GM21447 (cell line): ENCODE results near the gene LAPTM4A.
"Not testable (repeated sequence)": the region's sequence is repeated elsewhere in the genome, so short reads cannot be mapped to it uniquely, and the experiment has no call there.

Experiments used
- ATAC-seq: cut with Tn5 transposase; IDR thresholded peaks from one replicate; pipeline ENCODE4 v1.9.1; 2021; ENCODE audit not compliant: unreplicated experiment

The LAPTM4A gene

DNA sequence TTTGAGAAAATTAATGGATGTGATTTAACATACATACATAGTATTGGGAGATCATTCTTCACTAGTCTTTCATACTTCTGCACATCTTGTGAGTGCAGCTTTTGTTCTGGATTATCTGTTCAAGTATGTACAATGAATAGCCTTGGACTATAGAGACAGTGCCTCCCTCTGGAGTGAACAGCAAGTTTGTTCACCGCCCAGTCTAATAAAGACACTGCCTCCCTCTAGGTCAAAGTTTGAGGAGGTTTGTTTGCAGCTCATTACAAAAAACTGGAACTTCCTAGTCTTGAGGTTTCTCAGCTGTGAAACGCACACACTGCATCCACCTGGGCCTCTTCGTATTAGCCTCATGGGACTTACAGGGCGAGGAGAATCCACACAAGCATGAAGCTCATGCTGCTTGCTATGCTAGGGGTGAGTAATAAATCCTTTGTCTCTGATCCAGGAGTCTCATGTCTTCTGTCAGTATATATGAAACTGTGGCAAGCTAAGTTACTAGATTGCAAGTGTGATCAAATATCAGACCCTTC is 26.0 kb upstream of the LAPTM4A start:
- ATAC-seq: no peak

DNA sequence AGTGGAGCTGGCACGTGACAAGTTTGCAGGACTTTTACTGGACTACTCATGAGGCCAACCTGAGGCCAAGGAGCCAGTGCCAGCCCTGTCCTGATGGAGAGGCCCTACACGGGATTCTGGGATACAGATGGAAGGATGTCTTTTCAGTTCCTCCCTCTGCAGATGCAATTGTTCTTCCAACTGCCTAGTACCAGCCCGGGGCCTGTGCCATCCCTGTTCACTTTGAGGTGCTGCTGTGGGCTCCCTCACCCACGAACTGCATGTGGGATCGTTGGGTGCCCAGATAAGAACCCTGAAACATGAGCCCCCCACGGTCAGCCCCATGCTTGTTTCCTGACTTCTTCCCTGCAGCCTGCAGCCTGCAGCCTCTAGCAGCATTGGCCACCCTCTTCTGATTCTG is 25.3 kb upstream of the LAPTM4A start:
- ATAC-seq: no peak

DNA sequence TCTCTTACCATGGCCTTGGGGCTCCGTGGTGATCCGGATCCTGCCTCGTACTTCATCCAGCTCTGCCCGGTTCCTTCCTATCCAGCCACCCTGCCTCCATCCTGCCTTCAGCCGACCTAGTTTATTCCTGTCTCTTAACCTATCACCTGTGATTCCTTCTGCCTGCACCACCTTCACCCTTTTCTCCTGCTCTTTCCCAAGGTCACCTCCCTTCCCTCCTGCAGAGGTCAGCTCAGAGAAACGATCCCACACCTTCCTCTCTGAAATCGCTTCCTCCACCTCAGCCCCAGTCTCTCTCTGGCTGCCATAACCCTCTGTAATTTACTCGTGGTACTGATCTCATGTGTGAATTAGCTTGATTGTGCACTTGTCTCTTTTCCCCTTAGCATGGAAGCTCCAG is 23.5 kb upstream of the LAPTM4A start:
- no peak for ATAC-seq

GRCh38 chr2:20074046-20074648 is 22.7 kb upstream of the LAPTM4A start:
- ATAC-seq: not testable (repeated sequence)

- ATAC-seq: no peak
Measured at GRCh38 chr2:20073460-20073859, 22.0 kb upstream of the LAPTM4A start.

DNA sequence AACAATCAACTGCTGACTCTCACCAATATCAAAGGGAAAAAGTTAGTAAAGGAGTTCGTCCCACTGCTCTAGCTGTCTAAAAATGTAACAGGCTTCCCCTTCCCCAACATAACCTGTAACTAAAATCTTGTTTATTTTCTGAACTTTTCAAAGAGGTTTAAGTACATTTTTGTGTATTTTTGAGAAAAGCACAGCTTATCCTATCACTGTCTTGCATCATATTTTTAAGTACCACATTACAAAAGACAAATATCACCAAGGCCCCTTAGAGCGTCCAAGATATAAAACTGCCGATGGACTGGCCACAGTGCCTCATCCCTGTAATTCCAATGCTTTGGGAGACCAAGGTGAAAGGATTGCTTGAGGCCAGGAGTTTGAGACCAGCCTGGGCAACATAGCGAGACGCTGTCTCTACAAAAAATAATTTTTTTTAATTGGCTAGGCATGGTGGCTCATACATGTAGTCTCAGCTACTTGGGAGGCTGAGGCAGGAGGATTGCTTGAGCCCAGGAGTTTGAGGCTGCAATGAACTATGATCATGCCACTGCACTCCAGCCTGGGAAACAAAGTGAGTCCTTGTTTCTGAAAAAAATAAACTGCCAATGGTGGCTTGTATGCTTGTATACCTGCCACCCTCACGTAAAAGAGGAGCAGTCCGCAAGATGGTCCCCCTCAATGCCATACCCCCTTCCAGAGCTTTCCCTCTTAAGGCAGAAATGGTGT is 21.2 kb upstream of the LAPTM4A start:
- no peak for ATAC-seq

DNA sequence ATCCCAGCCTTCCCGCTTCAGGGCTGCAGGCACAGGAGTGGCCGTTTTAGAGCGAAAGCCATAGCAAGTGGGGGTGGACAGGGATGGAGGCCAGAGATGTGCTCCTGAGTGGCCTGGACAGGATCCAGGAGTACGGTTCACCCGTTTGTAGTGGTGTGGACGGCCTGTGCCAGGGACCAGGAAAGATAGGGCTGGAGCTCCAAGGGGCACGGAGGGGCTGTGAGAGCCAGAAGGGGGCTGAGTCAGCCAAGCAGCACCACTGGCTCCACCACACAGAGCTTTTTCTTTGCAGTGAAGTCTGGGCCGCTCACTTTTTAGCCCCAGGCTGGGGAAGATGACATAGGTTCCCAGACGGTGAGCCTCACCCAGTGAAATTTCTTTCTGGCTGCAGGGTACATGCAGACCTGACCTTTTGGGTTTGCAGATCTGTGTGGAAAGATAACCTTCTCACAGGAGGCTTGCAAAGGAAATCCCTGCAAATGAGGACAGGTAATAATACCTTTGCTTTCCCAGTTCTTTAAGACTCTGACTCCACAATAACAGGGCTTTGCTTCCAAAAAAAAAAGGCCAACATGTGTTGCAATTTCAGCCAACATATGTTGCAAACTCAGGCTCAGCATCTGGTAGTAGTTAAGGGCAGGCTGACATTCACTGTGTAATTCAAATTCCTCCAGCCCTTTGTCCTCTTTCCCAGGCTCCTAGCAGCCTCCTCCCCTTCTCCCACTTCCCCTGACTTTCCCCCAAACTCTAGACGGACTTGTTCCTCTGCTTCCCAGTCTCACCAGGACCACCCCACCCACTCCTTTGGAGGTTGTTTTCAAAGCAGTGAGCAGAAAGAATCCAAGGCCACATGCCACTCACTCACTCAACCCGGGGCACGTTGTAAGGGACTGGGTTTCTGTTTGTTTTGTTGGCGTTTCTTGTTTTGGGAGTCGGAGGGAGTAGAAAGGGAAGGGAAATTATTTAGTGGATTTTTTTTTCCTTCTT is 20.3 kb upstream of the LAPTM4A start:
- no peak for ATAC-seq

DNA sequence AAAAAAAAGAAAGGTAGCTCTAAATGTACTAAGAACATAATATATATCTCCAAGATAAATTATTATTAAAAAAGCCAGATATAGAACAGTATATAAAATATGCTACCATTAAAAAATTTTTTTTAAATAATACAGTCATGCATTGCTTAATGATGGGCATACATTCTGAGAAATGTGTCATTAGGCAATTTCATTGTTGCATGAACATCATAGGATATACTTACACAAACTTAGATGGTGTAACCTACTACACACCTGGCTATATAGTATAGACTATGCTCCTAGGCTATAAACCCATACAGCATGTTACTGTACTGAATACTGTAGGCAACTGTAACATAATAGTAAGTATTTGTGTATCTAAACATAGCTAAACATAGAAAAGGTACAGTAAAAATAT is 18.3 kb upstream of the LAPTM4A start:
- ATAC-seq: no peak

GRCh38 chr2:20067992-20068584 is 16.7 kb upstream of the LAPTM4A start:
- ATAC-seq: no peak

GRCh38 chr2:20065885-20066602 is 14.6 kb upstream of the LAPTM4A start:
- ATAC-seq: no peak

- no peak for ATAC-seq
Measured at GRCh38 chr2:20064841-20065240, 13.4 kb upstream of the LAPTM4A start.

- no peak for ATAC-seq
Measured at GRCh38 chr2:20064421-20064820, 13.0 kb upstream of the LAPTM4A start.

- ATAC-seq: no peak
Measured at GRCh38 chr2:20062615-20063545, 11.5 kb upstream of the LAPTM4A start.

- no peak for ATAC-seq
Measured at GRCh38 chr2:20061940-20062339, 10.5 kb upstream of the LAPTM4A start.

DNA sequence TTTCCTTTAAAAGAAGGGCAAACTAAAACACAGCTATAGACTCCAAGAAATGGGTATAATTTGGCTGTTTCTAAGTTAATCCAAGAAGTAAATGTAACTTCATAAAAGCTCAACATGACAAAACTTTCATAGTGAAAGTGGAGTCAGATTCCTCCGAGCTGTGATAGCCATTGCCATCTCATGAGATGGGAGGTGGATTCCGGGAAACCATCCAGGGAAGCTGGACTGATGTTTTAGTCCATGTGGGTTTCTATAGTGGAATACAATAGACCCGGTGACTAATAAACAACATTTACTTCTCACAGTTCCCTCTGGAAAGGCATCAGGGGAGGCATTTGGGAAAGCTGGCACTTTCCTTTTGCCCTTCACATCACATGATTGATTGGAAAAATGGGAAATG is 10.0 kb upstream of the LAPTM4A start:
- no peak for ATAC-seq

DNA sequence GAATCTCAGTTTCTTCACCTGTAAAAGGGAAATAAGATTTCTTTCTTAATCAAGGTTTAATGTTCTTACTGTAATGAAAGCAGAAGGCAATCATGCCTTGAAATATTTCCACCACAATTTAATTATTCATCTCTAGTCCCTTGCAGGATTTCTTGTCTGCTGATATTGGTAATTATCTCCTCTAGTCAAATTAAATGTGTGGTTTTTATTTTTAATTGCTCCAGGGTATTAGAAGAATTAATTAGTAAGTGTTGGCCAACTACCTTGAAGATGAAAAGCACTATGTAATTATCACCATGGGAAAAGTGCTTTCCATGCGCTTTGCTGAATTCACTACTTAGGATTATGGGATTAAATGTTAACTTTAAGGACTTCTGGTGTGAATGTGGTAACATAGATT is 8.7 kb upstream of the LAPTM4A start:
- no peak for ATAC-seq

GRCh38 chr2:20057268-20057667 is 5.8 kb upstream of the LAPTM4A start:
- no peak for ATAC-seq

DNA sequence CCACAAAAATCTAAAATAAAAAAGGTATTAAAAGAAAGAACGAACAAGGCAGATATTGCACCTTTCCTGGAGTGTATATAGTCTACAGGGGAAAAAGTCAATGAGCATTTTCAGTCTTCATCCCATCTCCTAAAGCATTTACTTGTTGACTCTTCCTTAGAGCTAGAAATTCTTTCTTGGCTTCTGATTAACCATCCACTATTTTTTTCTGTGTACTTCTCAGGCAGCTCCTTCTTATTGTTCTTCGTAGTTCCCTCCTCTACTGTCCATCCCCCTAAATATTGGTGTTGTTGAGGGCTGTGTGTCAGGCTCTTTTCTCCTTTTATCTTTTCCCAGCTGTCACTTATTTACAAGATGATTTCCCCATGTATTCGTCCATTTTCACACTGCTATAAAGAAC is 3.5 kb upstream of the LAPTM4A start:
- no peak for ATAC-seq

GRCh38 chr2:20054119-20054518 is 2.7 kb upstream of the LAPTM4A start:
- no peak for ATAC-seq
